ENCODE measurements around the gene NLRP9. TPM values are rescaled to one million over a fixed set of nuclear protein-coding genes. Genes with fewer than 3 reads are reported as not detected.

Gene NLRP9
- total RNA-seq, 4 donors from 2014 or later: 0.28 TPM; not detected in 3

- DNase-seq: no peak
- no peak overlapping the region for H3K27ac ChIP-seq
Observed at GRCh38 chr19:55688422-55689218, 49.6 kb downstream of the NLRP9 start.

DNA sequence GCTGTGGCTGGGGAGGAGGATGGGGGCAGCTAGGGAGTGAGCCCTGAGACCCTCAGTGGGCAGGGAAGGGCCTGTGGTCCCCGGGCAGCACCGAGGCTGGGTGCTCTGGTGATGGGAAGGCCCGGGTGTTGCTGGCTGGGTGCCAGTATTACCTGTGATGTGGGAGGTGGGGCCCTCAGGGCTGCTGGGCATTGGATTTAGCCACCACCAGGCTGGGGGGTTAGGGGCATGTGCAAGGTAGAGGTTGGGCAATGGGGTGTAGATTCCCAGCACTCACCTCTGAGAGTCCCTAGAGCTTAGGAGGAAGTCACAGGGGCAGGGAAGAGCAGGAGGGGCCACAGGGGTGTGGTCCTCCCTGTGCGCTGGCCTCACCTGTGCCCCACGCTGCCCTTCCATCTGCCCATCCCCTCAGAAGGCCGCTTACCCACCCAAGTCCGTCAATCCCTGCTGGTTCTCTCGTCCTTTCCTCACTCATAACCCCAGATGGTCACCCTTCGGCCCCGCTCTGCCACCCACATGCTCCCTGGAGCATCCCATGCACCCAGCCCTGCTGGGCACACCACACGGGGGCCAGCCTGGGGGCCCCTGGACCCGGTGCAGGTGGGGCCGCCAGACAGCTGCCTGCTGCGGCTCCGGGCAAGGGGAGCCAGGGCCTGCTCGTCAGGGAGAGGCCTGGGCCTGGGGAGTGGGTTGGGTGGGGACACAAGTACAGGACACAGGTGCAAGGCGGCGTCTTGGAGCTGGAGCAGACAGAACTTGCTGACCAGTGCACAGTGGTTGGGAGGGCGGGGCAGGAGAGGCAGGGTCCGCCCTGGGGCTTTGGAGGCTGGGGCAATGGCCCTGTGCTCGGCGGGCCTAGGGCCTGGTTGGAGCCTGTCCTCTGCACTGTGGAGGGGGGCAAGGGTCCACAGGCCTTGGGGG, 50.7 kb downstream of the NLRP9 start:
- intact Hi-C loops (cut with DNase I; ENCODE audit: low total_unique reads): no loop called here
- TF ChIP-seq POLR2A (IDR thresholded peaks at IDR 0.05): no peak
- TF ChIP-seq CTCF (IDR thresholded peaks at IDR 0.05): no peak
- H3K27me3 ChIP-seq: no peaks in the 10 kb centered on the region
- H3K9me3 ChIP-seq: no peaks in the 10 kb centered on the region
- H3K4me3 ChIP-seq: no peak overlapping the region
- DNase-seq: no peak
- no peaks in the 10 kb centered on the region for H3K36me3 ChIP-seq
- H3K27ac ChIP-seq: no peak overlapping the region
- H3K4me1 ChIP-seq: no peaks in the 10 kb centered on the region

More at GRCh38 chr19:55688422-55689218, 49.6 kb downstream of the NLRP9 start:
- no peak overlapping the region for H3K4me3 ChIP-seq
- H3K9me3 ChIP-seq: no peaks in the 10 kb centered on the region
- no peaks in the 10 kb centered on the region for H3K4me1 ChIP-seq
- no peaks in the 10 kb centered on the region for H3K27me3 ChIP-seq
- H3K36me3 ChIP-seq: no peaks in the 10 kb centered on the region
- no peak for TF ChIP-seq CTCF (IDR thresholded peaks at IDR 0.05)
- TF ChIP-seq POLR2A (IDR thresholded peaks at IDR 0.05): no peak
- intact Hi-C loops (cut with DNase I; ENCODE audit: low total_unique reads): no loop called here

GRCh38 chr19:55686311-55687050, 51.7 kb downstream of the NLRP9 start:
- no peaks in the 10 kb centered on the region for H3K9me3 ChIP-seq
- H3K4me3 ChIP-seq: no peak overlapping the region
- H3K4me1 ChIP-seq: no peaks in the 10 kb centered on the region
- no peaks in the 10 kb centered on the region for H3K27me3 ChIP-seq
- intact Hi-C loops (cut with DNase I; ENCODE audit: low total_unique reads): no loop called here
- TF ChIP-seq POLR2A (IDR thresholded peaks at IDR 0.05) (no peak), CTCF (IDR thresholded peaks at IDR 0.05) (no peak)
- H3K36me3 ChIP-seq: no peaks in the 10 kb centered on the region
- no peak overlapping the region for H3K27ac ChIP-seq
- no peak for DNase-seq

DNA sequence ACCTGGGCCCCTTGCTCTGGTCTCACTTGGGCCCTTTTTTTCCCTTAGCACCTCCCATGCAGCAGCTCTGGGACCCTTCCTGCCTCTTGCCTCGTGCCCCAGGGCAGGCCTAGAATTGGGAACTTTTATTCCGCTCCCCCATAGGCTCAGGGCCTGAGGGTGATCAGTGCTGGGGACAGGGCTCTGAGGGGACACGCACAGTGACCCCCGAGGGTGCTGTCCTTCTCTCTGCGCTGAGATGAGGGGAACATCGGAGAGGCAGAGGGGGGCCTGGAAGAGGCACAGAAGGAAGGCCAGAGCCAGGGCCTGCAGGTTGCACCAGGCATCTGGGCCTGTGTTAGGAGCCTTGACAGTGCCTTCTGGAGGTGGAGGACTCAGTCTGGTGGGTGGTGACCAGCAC, 52.4 kb downstream of the NLRP9 start:
- no peak for TF ChIP-seq POLR2A (IDR thresholded peaks at IDR 0.05)
- no peak for TF ChIP-seq CTCF (IDR thresholded peaks at IDR 0.05)
- H3K4me3 ChIP-seq: no peak overlapping the region
- no peaks in the 10 kb centered on the region for H3K9me3 ChIP-seq
- H3K27ac ChIP-seq: no peak overlapping the region
- no peaks in the 10 kb centered on the region for H3K4me1 ChIP-seq
- DNase-seq: no peak
- H3K27me3 ChIP-seq: no peaks in the 10 kb centered on the region
- H3K36me3 ChIP-seq: no peaks in the 10 kb centered on the region
- intact Hi-C loops (cut with DNase I; ENCODE audit: low total_unique reads): no loop called here

All from uterus (tissue), 4 donors.